Activated CD4-positive, alpha-beta memory T cell treated with anti-CD3 and anti-CD28 coated beads for 36 hours (primary cell): ENCODE results near the gene CAPZA1. TPM values are rescaled to one million over a fixed set of nuclear protein-coding genes. Genes with fewer than 3 reads are reported as not detected.
"Not testable (repeated sequence)": the region's sequence is repeated elsewhere in the genome, so short reads cannot be mapped to it uniquely, and the experiment has no call there.

Experiments
- CTCF ChIA-PET: fragments of 350-600 bp; sonication (Branson Sonifier 250); formaldehyde crosslinking; loops from one replicate; lab custom pipeline; 2021; ENCODE audit warnings: antibody characterized with exemption, inconsistent platforms; lab: Charles Lee
- POLR2A ChIA-PET: fragments of 350-600 bp; sonication (Branson Sonifier 250); formaldehyde crosslinking; loops from one replicate; lab custom pipeline; 2021; ENCODE audit warnings: antibody characterized with exemption; lab: Charles Lee
- DNase-seq: peaks from one replicate; pipeline ENCODE4 v3.0.0-alpha.2; 2020
- H3K27ac Mint-ChIP-seq: one replicate; pipeline ENCODE4 v1.8.0; 2021; ENCODE audit warnings: mixed read lengths
- H3K27me3 Mint-ChIP-seq: one replicate; pipeline ENCODE4 v1.8.0; 2021; ENCODE audit warnings: mixed read lengths
- H3K36me3 Mint-ChIP-seq: one replicate; pipeline ENCODE4 v1.8.0; 2021; ENCODE audit warnings: mixed read lengths
- H3K4me1 Mint-ChIP-seq: one replicate; pipeline ENCODE4 v1.8.0; 2021; ENCODE audit warnings: low read depth, mixed read lengths
- H3K4me3 Mint-ChIP-seq: one replicate; pipeline ENCODE4 v1.8.0; 2021; ENCODE audit warnings: mild to moderate bottlenecking, mixed read lengths
- H3K9me3 Mint-ChIP-seq: one replicate; pipeline ENCODE4 v1.8.0; 2021; ENCODE audit warnings: mixed read lengths
- intact Hi-C: fragments of 100-400 bp; cut with micrococcal nuclease; formaldehyde crosslinking; loops from one replicate; pipeline ENCODE4 v1.15.1; 2023
- total RNA-seq, 2 experiments: library from RNA; stranded (reverse); gene quantifications; one replicate each; pipeline ENCODE4 v1.2.3, GENCODE V29; 2021

CAPZA1 gene
- total RNA-seq, 2 experiments from 2014 or later: 261 to 274 TPM

GRCh38 chr1:112605633-112606327 is 13.9 kb upstream of the CAPZA1 start:
- Mint-ChIP-seq H3K4me1 (peaks cover 9% of the 10 kb centered on the region), H3K27ac (peak overlapping the region; percentile 18), H3K36me3 (peaks cover 34% of the 10 kb centered on the region), H3K4me3 (no peak overlapping the region), H3K9me3 (no peaks in the 10 kb centered on the region), H3K27me3 (no peaks in the 10 kb centered on the region)
- intact Hi-C loops: loop anchor here (1.0 kb wide), 1 partner anchor 13 kb away; no protein-coding TSS in a partner anchor
- DNase-seq: peak; percentile 17
- ChIA-PET POLR2A (interaction anchor here (0.9 kb wide), 1 partner anchor 12 kb away, joined by 3 read pairs; no protein-coding TSS in a partner anchor), CTCF (no interaction called here)

DNA sequence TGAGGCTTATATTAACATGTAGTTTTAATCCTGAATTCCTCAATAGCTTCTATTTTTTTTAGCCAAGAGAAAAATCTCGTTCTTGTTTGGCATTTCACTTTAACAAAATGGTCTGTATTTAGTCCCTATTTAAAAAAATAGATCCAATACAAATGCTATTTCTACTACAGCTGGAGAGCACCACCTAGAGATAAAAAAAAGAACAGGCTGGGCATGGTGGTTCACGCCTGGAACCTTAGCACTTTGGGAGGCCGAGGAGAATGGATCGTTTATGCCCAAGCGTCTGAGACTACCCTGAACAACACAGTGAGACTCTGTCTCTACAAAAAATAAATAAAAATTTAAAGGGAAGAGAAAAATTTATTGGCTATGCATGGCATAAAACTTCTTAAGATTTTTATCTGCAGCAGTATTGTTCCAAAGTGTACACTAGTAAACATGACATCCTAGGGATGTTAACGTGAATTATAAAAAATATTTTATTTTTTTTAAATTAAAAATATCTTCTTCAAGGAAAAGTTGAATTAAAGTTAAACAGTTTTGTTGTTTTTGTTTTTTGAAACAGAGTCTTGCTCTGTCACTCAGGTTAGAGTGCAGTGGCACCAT is 5.1 kb upstream of the CAPZA1 start:
- Mint-ChIP-seq H3K27me3 (no peaks in the 10 kb centered on the region), H3K36me3 (peaks cover 24% of the 10 kb centered on the region), H3K4me3 (no peak overlapping the region), H3K27ac (no peak overlapping the region), H3K9me3 (no peaks in the 10 kb centered on the region), H3K4me1 (peaks cover 16% of the 10 kb centered on the region)
- CTCF ChIA-PET: interaction anchor here (0.6 to 4.2 kb wide), 13 partner anchors 11 to 256 kb away, joined by 3 to 36 read pairs (median 3); no protein-coding TSS in a partner anchor
- POLR2A ChIA-PET: no interaction called here
- peak; percentile 27 for DNase-seq
- intact Hi-C loops: loop anchor here (1.0 kb wide), 2 partner anchors 112 to 224 kb away; no protein-coding TSS in a partner anchor

GRCh38 chr1:112618114-112618720 is 1.4 kb upstream of the CAPZA1 start:
- no peaks in the 10 kb centered on the region for H3K27me3 Mint-ChIP-seq

DNA sequence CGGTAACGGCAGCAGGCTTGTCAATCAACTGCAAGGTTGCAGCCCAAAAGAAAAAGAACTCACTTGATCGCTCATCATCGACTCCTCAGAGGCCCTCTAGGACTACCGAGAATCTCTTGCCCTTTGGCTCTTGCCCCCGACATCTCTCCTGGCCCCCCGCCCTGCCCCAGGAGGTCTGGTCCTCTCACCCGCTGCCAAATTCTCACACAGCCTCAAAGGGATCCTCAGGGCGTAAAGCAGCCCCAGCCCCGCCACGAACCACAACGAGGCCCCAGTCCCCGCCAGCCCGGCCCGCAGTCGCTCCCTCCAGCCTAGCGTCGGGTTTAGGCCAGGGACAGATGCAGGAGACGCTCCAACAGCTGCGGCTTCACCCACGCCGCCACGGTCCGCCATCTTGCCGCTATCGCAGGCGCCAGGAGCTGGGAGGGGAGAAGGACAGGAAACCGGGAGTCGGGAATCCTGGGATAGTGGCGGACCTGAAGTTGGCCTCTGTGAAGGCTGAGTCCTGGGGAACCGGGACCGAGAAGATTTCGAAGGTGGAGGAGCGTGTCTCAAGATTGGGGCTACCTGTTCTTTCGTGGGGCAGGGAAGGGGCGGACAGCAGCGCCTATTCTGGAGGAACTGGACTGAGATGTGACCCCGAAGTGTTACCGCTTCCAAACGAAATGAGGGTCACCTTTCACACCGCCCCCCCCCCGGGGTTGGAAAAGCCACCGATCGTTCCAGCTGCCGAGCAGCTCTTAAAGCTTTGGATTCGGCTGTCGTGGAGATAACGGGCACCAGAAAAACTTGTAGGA is 713 bp upstream of the CAPZA1 start, which contains the start of gene ST7L:
Gene ST7L, minus strand, starts transcription at position 421 of the 797 bp plus-strand sequence. Its CDS starts 28 bp downstream, at position 393.
- peak; percentile 68 for DNase-seq
- CTCF ChIA-PET: interaction anchor here (0.6 to 3.1 kb wide), 8 partner anchors 18 to 153 kb away, joined by 3 to 12 read pairs (median 6); partner anchors contain the start of genes MOV10 and PPM1J
- intact Hi-C loops: loop anchor here (1.0 to 2.0 kb wide), 6 partner anchors 13 to 338 kb away; partner anchors contain the start of gene CTTNBP2NL
- Mint-ChIP-seq H3K27me3 (no peaks in the 10 kb centered on the region), H3K4me3 (peak within 1 kb of the TSS; percentile 96), H3K9me3 (no peaks in the 10 kb centered on the region), H3K27ac (peak within 1 kb of the TSS; percentile 100), H3K36me3 (peaks cover 22% of the 10 kb centered on the region), H3K4me1 (peaks cover 24% of the 10 kb centered on the region)
- POLR2A ChIA-PET: interaction anchor here (0.7 to 3.4 kb wide), 10 partner anchors 42 to 337 kb away, joined by 3 to 24 read pairs (median 6); partner anchors contain the start of genes MOV10, PPM1J and SLC16A1

More at GRCh38 chr1:112618114-112618720, 1.4 kb upstream of the CAPZA1 start:
- peak overlapping the region; percentile 100 for H3K27ac Mint-ChIP-seq
- peaks cover 23% of the 10 kb centered on the region for H3K4me1 Mint-ChIP-seq
- intact Hi-C loops: loop anchor here (1.0 to 2.0 kb wide), 4 partner anchors 12 to 222 kb away; partner anchors contain the start of gene CTTNBP2NL
- ChIA-PET CTCF (interaction anchor here (1.2 to 3.1 kb wide), 8 partner anchors 37 to 227 kb away, joined by 3 to 12 read pairs (median 8); partner anchors contain the start of genes MOV10 and PPM1J), POLR2A (interaction anchor here (0.7 to 3.4 kb wide), 13 partner anchors 12 to 1312 kb away, joined by 3 to 24 read pairs (median 4); partner anchors contain the start of genes MOV10, PPM1J and SLC16A1)
- peak overlapping the region; percentile 96 for H3K4me3 Mint-ChIP-seq
- peak; percentile 28 for DNase-seq
- H3K9me3 Mint-ChIP-seq: no peaks in the 10 kb centered on the region
- peaks cover 22% of the 10 kb centered on the region for H3K36me3 Mint-ChIP-seq

GRCh38 chr1:112620377-112620695 is 704 bp downstream of the CAPZA1 start:
- peak overlapping the region; percentile 96 for H3K4me3 Mint-ChIP-seq
- DNase-seq: no peak
- peaks cover 32% of the 10 kb centered on the region for H3K36me3 Mint-ChIP-seq
- H3K9me3 Mint-ChIP-seq: no peaks in the 10 kb centered on the region
- CTCF ChIA-PET: interaction anchor here (3.1 kb wide), 1 partner anchor 95 kb away, joined by 11 read pairs; the partner anchor contains the start of gene PPM1J
- intact Hi-C loops: no loop called here
- POLR2A ChIA-PET: no interaction called here
- H3K4me1 Mint-ChIP-seq: peaks cover 35% of the 10 kb centered on the region
- peak overlapping the region; percentile 100 for H3K27ac Mint-ChIP-seq
- H3K27me3 Mint-ChIP-seq: no peaks in the 10 kb centered on the region

GRCh38 chr1:112624493-112624892 is 4.9 kb downstream of the CAPZA1 start:
- H3K27me3 Mint-ChIP-seq, H3K9me3 Mint-ChIP-seq, POLR2A ChIA-PET, intact Hi-C loops, DNase-seq, H3K4me3 Mint-ChIP-seq: not testable (repeated sequence)
- CTCF ChIA-PET: interaction anchor here (0.5 kb wide), 1 partner anchor 973 kb away, joined by 5 read pairs; no protein-coding TSS in a partner anchor
- Mint-ChIP-seq H3K36me3 (peaks cover 60% of the 10 kb centered on the region), H3K4me1 (peaks cover 63% of the 10 kb centered on the region), H3K27ac (peak overlapping the region; percentile 64)

DNA sequence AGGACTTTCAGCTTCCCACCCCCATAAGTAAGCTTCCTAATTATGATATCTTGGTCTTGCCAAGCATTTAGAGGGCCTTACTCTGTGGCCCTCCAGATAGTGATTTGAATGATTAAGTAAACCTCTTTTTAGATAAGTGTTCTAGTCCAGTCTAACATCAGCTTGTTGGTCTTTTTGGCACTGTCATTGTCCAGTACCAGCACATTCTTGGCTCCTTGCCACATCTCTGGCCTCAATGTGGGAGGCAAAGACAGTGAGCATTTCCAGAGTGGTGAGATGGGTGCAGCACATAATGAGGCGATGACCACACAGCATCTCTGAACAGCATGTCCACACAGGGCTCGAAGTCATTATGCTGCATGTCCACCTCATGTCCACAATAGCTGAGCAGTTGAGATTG is 6.1 kb downstream of the CAPZA1 start:
- Mint-ChIP-seq H3K27ac (no peak overlapping the region), H3K36me3 (peaks cover 56% of the 10 kb centered on the region), H3K27me3 (no peaks in the 10 kb centered on the region), H3K9me3 (no peaks in the 10 kb centered on the region), H3K4me1 (peaks cover 70% of the 10 kb centered on the region), H3K4me3 (no peak overlapping the region)
- POLR2A ChIA-PET: interaction anchor here (1.2 kb wide), 1 partner anchor 10 kb away, joined by 3 read pairs; no protein-coding TSS in a partner anchor
- DNase-seq: no peak
- CTCF ChIA-PET: interaction anchor here (1.0 kb wide), 1 partner anchor 12 kb away, joined by 3 read pairs; no protein-coding TSS in a partner anchor
- intact Hi-C loops: no loop called here

GRCh38 chr1:112626193-112626592 is 6.6 kb downstream of the CAPZA1 start:
- intact Hi-C loops: no loop called here
- Mint-ChIP-seq H3K27me3 (no peaks in the 10 kb centered on the region), H3K4me3 (no peak overlapping the region), H3K9me3 (no peaks in the 10 kb centered on the region), H3K4me1 (peaks cover 74% of the 10 kb centered on the region), H3K27ac (peak overlapping the region; percentile 47), H3K36me3 (peaks cover 57% of the 10 kb centered on the region)
- ChIA-PET CTCF (interaction anchor here (1.0 kb wide), 1 partner anchor 12 kb away, joined by 3 read pairs; no protein-coding TSS in a partner anchor), POLR2A (interaction anchor here (1.2 kb wide), 1 partner anchor 9 kb away, joined by 3 read pairs; no protein-coding TSS in a partner anchor)
- no peak for DNase-seq

GRCh38 chr1:112626887-112627286 is 7.3 kb downstream of the CAPZA1 start:
- Mint-ChIP-seq H3K9me3 (no peaks in the 10 kb centered on the region), H3K27ac (peak overlapping the region; percentile 47), H3K27me3 (no peaks in the 10 kb centered on the region), H3K36me3 (peaks cover 59% of the 10 kb centered on the region), H3K4me1 (peaks cover 80% of the 10 kb centered on the region), H3K4me3 (no peak overlapping the region)
- no peak for DNase-seq
- CTCF ChIA-PET: no interaction called here
- intact Hi-C loops: no loop called here
- POLR2A ChIA-PET: no interaction called here

DNA sequence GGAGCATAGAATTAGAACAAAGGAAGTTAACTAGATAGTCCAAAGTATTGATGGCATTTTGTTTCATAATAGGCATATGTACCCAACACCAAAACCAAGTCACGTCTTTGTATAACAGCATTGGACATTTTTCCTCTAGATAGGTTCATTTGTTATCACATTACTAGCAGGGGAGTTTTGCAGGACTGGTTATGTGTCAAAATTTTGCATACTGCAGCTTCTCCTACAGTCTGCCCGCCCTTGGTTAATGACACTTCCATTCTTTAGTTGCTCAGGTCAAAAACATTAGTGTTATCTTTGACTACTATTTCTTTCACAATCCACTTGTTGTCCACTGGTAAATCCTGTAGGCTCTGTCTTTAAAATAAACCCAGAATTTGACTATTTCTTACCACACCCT is 8.9 kb downstream of the CAPZA1 start:
- no peaks in the 10 kb centered on the region for H3K27me3 Mint-ChIP-seq
- peaks cover 83% of the 10 kb centered on the region for H3K4me1 Mint-ChIP-seq
- intact Hi-C loops: no loop called here
- ChIA-PET POLR2A (no interaction called here), CTCF (no interaction called here)
- peaks cover 60% of the 10 kb centered on the region for H3K36me3 Mint-ChIP-seq
- no peak overlapping the region for H3K4me3 Mint-ChIP-seq
- H3K9me3 Mint-ChIP-seq: no peaks in the 10 kb centered on the region
- H3K27ac Mint-ChIP-seq: no peak overlapping the region
- DNase-seq: no peak

- no peaks in the 10 kb centered on the region for H3K9me3 Mint-ChIP-seq
- CTCF ChIA-PET: no interaction called here
Observed at GRCh38 chr1:112629256-112629655, 9.6 kb downstream of the CAPZA1 start.

More at GRCh38 chr1:112629256-112629655, 9.6 kb downstream of the CAPZA1 start:
- H3K4me3 Mint-ChIP-seq: no peak overlapping the region
- no peaks in the 10 kb centered on the region for H3K27me3 Mint-ChIP-seq
- H3K4me1 Mint-ChIP-seq: peaks cover 86% of the 10 kb centered on the region
- H3K27ac Mint-ChIP-seq: no peak overlapping the region
- H3K36me3 Mint-ChIP-seq: peaks cover 58% of the 10 kb centered on the region
- POLR2A ChIA-PET: no interaction called here
- DNase-seq: no peak
- intact Hi-C loops: no loop called here
